ENCODE data around the gene ACTN4.
A peak's percentile ranks its signal among the peaks of the same experiment; 100 is the strongest.

Gene ACTN4

DNA sequence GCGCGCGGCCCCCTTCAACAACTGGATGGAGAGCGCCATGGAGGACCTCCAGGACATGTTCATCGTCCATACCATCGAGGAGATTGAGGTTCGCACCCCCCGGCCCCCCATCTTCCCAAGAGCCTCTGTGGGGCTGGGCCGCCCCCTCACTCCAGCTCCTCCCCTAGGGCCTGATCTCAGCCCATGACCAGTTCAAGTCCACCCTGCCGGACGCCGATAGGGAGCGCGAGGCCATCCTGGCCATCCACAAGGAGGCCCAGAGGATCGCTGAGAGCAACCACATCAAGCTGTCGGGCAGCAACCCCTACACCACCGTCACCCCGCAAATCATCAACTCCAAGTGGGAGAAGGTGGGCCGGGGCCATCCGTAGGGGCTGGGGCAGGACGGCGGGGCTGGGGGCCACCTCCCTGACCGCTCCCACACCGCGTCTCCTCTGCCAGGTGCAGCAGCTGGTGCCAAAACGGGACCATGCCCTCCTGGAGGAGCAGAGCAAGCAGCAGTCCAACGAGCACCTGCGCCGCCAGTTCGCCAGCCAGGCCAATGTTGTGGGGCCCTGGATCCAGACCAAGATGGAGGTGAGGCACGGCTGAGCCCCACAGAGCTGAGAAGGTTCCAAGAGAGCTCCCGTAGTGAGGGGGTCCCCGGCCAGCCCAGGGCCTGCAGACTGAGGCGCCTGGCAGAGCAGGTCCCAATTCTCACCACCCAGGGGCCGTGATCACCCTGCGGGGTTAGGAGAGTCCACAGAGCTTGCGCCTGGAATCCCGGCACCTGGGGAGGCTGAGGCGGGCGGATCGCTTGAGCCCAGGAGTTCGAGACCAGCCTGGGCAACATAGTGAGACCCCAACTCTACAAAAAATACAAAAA, 76.8 kb downstream of the ACTN4 start:
- no peak for DNase-seq (ENCODE audit: low read depth in 2 of 2)

GRCh38 chr19:38725469-38726283, 78.2 kb downstream of the ACTN4 start:
- no peak for DNase-seq (ENCODE audit: low read depth in 2 of 2)

DNA sequence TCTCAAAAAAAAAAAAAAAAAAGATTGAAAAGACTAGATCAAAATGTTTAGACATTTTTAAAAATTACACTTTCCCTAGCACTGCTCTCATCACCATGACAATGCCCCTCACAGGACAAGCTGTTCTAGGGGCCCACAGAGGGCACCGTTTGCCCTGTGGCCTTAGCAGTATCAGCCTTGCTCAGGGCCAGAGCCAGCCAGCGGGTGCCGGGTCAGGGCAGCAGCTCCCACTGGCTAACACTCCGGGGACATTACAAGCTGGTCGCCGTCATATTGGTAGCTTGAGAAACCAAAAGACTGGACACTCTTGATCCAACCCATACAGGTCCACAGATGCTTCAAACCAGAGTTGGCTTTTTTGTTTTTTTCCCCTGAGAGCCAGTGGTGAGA, 78.8 kb downstream of the ACTN4 start:
- no peak for DNase-seq (ENCODE audit: low read depth in 2 of 2)

- no peak for DNase-seq (ENCODE audit: low read depth in 2 of 2)
Observed at GRCh38 chr19:38726761-38727301, 79.4 kb downstream of the ACTN4 start.

- no peak for DNase-seq (ENCODE audit: low read depth in 2 of 2)
Observed at GRCh38 chr19:38727306-38727867, 79.9 kb downstream of the ACTN4 start.

- no peak for DNase-seq (ENCODE audit: low read depth in 2 of 2)
Observed at GRCh38 chr19:38727868-38728660, 80.6 kb downstream of the ACTN4 start.

DNA sequence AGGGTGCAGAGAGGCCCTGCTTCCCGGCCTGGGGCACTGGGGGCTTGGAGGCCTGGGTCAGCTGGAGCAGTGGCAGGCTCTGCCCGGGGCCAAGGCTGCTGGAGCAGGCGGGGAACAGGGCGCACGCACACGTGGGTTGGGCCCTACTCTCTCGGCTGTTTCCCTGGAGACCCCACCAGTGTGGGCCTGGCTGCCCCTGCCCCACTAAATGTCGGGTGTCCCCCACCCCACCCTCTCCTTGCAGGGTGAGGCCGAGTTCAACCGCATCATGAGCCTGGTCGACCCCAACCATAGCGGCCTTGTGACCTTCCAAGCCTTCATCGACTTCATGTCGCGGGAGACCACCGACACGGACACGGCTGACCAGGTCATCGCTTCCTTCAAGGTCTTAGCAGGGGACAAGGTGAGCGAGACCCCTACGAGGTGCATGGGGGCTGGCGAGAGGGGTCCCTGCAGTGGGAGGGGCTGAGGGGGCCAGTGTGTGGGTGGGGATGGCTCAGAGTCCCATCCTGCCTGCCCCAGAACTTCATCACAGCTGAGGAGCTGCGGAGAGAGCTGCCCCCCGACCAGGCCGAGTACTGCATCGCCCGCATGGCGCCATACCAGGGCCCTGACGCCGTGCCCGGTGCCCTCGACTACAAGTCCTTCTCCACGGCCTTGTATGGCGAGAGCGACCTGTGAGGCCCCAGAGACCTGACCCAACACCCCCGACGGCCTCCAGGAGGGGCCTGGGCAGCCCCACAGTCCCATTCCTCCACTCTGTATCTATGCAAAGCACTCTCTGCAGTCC, 81.5 kb downstream of the ACTN4 start:
- no peak for DNase-seq (ENCODE audit: low read depth in 2 of 2)

DNA sequence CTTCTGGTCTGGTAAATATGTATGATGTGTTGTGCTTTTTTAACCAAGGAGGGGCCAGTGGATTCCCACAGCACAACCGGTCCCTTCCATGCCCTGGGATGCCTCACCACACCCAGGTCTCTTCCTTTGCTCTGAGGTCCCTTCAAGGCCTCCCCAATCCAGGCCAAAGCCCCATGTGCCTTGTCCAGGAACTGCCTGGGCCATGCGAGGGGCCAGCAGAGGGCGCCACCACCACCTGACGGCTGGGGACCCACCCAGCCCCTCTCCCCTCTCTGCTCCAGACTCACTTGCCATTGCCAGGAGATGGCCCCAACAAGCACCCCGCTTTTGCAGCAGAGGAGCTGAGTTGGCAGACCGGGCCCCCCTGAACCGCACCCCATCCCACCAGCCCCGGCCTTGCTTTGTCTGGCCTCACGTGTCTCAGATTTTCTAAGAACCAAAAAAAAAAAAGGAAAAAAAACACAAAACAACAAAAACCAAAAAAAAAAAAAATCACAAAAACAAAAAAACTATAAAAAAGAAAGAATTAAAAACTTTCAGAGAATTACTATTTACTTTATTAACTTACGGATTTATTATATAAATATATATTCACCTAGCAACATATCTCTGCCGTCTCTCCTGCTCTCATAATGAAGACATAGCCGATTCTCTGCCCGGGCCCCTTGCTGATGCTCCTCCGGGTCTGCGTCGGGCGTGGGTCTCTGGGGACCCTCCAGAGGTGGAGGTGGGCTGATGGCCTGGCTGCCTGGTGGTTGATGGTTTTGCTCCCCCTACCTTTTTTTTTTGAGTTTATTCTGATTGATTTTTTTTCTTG, 82.4 kb downstream of the ACTN4 start:
- peak; percentile 49 to 61 for DNase-seq (ENCODE audit: low read depth in 2 of 2)

DNA sequence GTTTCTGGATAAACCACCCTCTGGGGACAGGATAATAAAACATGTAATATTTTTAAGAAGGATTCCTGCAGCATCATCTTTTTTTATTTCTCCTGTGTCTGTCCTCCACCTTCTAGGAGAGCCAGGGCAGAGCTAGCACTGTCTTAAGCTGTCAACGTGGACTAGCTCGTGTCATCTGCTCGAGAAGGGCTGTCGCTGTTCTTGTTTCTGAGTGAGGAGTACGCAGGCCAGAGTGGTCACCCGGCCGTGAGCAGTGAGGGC, 83.0 kb downstream of the ACTN4 start:
- DNase-seq (ENCODE audit: low read depth in 2 of 2): no peak

DNA sequence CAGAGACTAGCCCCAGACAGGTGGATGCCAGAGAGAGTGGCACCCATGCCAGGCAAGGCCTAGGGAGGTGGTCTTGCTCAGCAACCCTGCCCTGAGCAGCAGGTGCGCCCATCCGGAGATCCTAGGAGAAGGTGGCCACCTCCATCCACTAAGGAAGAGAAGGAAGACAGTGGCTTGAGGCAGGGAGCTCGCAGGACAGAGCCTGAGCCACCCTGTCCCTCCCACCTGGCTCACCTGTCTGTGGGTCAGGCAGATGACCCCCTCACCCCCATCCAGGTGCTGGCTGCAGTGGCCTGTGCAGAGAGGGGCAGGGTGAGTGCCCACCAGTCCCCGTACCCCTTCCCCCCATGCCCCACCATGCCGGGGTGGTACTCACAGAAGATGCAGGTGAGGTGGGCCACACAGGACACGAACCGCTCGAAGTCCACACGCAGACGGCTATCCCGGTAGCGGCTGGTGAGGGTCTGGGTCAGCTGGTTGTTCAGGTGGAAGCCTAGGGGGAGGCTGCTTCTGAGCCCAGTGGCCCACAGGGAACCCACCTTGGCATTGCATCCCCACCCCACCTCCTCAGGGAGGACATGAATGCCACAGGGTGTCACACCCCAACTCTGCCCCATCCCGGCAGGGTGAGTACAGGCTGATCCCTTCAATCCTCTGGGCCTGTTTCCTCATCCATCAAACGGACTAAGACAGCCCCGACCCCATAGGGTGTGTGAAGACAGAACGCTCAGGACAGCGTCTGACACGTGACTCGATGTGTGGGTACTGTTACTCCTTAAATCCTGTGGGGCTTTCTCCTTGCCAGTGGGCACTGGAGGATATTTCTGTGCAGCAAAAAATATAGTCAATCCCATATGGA, 83.5 kb downstream of the ACTN4 start:
- no peak for DNase-seq (ENCODE audit: low read depth in 2 of 2)

DNA sequence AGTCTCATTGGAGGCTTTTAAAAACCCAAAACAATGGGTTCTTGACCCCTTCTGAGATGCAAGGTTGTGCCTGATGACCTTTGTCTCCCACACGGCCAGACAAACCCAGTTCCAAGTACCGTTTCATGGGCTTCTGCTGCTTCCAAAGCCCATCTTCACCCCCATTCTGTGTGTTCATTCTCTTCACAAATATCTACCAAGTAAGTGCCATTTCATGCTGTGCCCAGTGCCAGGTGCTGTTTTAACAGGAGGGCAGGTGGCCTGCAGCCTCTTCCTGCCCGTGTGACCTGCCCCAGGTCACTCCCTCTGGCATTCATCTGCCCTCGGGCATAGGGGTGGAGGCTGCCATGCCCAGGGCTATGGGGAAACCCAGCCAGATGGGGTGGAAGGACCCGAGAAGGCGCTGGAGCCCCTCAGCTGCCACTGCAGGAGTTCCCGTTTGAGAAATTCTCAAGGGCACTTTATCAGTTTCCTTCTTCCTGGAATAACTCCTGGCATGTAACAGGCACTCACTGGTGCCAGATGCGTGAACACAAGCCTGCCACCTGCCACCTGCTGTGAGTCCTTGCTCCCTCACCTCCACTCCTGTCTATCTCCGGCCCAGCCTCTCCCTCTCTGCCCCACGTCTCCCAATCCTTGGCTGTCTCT, 84.3 kb downstream of the ACTN4 start:
- no peak for DNase-seq (ENCODE audit: low read depth in 2 of 2)

DNA sequence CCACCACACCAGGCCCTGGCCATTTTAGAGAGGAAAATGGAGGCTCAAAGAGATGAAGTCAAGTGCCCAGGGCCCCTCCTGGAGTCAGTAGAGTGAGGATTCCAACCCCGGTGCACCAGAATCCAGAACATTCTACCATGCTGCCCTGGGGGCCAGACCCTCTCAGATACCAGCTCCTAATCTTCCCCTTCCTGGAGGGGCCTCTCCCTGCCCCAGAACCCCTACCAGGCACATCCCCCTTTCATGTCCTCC, 85.7 kb downstream of the ACTN4 start:
- DNase-seq (ENCODE audit: low read depth in 2 of 2): no peak

GRCh38 chr19:38733493-38734175, 86.2 kb downstream of the ACTN4 start:
- DNase-seq (ENCODE audit: low read depth in 2 of 2): no peak

GRCh38 chr19:38734176-38734425, 86.7 kb downstream of the ACTN4 start:
- DNase-seq (ENCODE audit: low read depth in 2 of 2): no peak

DNA sequence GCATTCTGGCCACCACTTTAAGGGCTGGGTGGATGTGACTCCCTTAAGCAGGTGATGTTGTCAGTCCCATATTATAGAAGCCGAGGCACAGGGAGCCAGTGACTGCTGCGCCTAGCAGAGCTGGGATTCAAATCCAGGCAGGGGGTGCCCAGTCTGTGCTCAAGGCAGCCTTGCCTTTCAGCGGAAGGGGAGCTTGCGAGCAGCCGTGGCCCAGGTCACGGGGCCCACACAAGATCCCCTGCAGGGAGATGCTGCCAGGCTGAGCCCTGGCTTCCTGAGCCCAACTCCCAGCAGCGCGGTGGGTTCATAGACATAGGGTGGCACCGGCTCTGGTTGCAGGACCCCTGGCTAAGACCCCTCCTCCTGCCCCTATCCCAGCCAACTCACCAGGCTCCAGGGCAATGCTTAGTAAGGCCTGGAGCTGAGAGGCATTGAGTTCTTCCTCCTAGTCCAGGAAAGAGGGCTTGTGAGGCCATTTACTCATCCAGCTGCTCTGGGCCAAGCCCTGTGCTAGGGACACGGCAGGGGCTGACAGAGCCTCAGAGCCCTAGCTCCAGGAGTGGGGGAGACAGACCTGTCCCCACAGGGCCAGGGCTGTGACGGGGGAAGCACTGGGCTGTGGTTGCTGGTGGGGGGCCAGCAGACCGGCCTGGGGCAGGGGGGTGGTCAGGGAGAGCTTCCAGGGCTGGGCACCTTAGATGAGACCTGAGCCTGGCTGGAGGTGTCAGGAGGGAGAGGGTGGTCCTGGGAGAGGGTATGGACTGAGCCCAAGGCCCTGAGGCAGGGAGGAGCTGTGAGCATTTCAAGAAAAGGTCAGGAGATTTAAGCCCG, 87.2 kb downstream of the ACTN4 start:
- no peak for DNase-seq (ENCODE audit: low read depth in 2 of 2)

DNA sequence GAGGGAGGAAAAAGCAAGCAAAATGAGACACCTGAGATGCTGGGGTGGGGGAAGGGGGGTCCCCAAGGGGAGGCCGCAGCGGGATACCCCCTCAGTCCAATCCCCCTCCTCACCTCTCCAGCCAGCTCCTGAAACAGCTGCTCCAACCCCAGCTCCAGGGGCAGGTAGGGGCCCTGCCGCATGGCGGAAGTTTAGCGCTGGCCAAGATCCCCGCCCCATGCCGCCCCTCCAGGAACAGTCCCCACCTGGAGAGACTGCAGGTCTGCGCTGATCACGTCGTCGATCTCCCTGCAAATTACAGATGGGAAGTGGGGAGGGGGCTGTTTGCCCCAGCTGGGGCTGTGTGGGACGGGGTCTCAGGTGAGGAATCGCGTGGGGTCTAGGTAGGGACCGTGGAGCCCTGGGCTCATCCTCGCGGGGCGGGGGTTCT, 87.8 kb downstream of the ACTN4 start:
- no peak for DNase-seq (ENCODE audit: low read depth in 2 of 2)

DNA sequence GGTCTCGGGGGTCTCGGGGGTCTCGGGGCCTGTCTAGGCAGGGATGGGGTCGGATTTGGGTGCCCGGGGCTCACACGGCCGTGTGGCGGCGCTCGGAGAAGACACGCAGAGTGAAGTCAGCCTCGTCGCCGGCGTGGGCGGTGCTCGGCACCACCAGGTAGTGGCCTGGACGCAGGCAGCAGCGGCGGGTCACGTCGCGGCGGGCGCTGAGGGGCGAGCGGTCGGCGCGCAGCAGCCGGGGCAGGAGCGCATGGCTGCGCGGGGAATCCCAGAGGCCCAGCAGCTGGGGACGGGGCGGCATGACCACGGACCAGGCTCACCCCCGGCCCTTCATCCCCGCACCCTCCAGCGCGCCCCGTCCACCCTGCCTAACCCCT, 88.6 kb downstream of the ACTN4 start:
- peak in 1 of 2 donors; percentile 27 for DNase-seq (ENCODE audit: low read depth in 2 of 2)

Data from stimulated activated CD8-positive, alpha-beta memory T cell treated with anti-CD3 and anti-CD28 coated beads, Interleukin-7, amount 100 ng/mL, for 1 hour (primary cell).